NCI-H1105 treated with DMSO at 0.1 percent for 48 hours (cell line): ENCODE results near the gene PXN.
"Not testable (repeated sequence)": the region's sequence is repeated elsewhere in the genome, so short reads cannot be mapped to it uniquely, and the experiment has no call there.

Experiments used
- DNase-seq: peaks from one replicate; lab custom pipeline; 2025; lab: John Stamatoyannopoulos, UW

PXN gene

GRCh38 chr12:120225852-120226640, 39.5 kb downstream of the PXN start:
- no peak for DNase-seq

- no peak for DNase-seq
Measured at GRCh38 chr12:120225200-120225558, 40.4 kb downstream of the PXN start.

GRCh38 chr12:120224304-120225199, 41.0 kb downstream of the PXN start:
- peak; percentile 96 for DNase-seq

- no peak for DNase-seq
Measured at GRCh38 chr12:120223458-120224303, 41.8 kb downstream of the PXN start.

GRCh38 chr12:120222288-120222832, 43.2 kb downstream of the PXN start:
- no peak for DNase-seq

GRCh38 chr12:120221576-120221900, 44.0 kb downstream of the PXN start:
- no peak for DNase-seq

- no peak for DNase-seq
Measured at GRCh38 chr12:120220838-120221575, 44.5 kb downstream of the PXN start.

- no peak for DNase-seq
Measured at GRCh38 chr12:120218680-120219606, 46.6 kb downstream of the PXN start.

- DNase-seq = no peak
Measured at GRCh38 chr12:120216742-120217605, 48.6 kb downstream of the PXN start.

GRCh38 chr12:120215766-120216735, 49.5 kb downstream of the PXN start:
- DNase-seq = no peak

- no peak for DNase-seq
Measured at GRCh38 chr12:120215357-120215735, 50.2 kb downstream of the PXN start.

- no peak for DNase-seq
Measured at GRCh38 chr12:120214626-120215356, 50.7 kb downstream of the PXN start.

GRCh38 chr12:120213758-120214157, 51.8 kb downstream of the PXN start:
- DNase-seq = no peak

GRCh38 chr12:120213182-120213581, 52.3 kb downstream of the PXN start:
- not testable (repeated sequence) for DNase-seq

- no peak for DNase-seq
Measured at GRCh38 chr12:120212301-120212700, 53.2 kb downstream of the PXN start.

GRCh38 chr12:120211904-120212283, 53.6 kb downstream of the PXN start:
- DNase-seq = no peak

GRCh38 chr12:120211243-120211903, 54.2 kb downstream of the PXN start:
- DNase-seq = no peak
